HG03064 (cell line): ENCODE results near the gene LAMB2.

Source experiments
- ATAC-seq: cut with Tn5 transposase; IDR thresholded peaks from one replicate; pipeline ENCODE4 v1.9.1; 2021; ENCODE audit warnings: low read depth; ENCODE audit not compliant: unreplicated experiment

LAMB2 gene

DNA sequence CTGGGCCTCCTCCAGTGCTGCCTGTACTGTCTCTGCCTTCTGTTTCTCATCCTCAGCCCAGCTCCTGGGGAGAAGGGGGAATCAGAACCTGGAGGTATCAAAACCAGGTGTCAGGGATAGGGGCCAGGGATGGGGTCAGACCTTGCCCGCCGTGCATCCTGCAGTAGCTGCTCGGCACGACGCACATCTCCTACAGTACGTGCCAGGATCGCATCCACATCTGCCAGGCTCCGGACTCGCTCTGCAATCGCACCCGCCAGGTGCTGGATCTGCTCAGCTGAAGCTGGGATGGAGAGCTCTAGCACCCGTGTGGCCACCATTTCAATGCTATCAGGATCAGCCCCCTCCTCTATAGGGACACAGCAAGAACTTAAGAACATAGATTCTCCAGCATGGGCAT, 10.8 kb downstream of the LAMB2 start:
- ATAC-seq = no peak

DNA sequence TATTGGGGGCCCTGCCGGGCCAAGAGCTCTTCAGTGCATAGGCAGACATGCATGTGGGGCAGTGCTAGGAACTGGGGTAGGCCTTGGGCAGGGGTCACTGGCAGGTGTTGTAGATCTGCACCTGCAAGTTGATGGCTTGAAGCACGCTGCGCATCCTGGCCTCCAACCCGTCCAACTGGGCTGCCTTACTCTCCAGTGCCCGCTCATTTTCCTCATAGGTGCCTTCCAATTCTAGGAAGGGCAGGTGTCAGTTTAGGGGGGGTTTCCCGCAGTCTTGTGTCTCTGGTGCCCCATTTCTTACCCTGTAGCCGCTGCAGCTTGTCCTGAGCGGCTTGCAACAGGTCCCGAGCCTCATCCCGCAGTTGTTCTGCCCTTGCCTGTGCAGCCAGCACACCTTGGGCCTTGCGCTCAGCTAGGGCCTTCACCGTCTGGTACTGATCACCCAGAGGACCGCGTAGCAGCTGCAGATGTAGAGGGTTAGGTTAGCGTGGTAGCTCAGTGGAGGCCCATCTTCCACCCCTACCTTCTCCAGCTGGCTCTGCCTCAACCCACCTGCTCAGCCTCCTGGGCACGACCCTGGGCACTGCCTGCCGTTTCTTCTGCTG, 11.6 kb downstream of the LAMB2 start:
- ATAC-seq = no peak

DNA sequence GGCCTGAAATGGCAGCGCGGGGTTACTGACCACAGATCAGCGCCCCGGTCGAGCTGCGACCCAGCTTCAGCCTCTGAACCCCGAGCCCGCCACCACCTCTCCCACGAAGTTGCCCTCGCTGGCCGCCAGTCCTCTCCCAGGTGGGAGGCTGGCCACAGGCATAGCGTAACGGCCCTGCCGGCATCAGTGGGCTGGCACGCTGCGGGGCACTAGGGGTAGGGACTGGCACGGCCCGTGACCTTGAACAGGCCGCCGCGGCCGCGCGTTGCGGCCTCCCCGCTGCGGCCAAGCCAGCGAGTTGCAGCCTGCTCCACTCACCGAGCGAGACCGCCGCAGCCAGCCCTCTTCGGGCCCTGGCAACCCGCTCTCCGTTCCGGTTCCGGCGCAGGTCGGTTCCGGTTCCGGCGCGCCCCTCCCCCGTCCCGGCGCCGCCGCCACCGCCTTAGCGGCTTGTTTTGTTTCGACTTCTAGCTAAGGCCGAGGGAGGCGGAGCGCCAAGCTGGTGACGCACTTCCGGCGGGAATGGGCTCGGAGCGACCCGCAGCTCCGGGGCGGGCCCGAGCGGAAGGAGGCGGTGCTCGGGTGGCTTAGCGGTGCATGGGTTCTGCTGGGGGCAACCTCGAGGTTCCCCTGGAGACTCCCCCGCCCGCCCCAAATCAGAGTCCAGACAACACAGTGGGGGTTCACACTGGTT, 12.3 kb downstream of the LAMB2 start, which contains the start of gene USP19:
Gene USP19 (minus strand): TSS at position 386 of the 694 bp plus-strand sequence. CDS start 1,678 bp downstream, outside the sequence.
- ATAC-seq = peak; percentile 72

DNA sequence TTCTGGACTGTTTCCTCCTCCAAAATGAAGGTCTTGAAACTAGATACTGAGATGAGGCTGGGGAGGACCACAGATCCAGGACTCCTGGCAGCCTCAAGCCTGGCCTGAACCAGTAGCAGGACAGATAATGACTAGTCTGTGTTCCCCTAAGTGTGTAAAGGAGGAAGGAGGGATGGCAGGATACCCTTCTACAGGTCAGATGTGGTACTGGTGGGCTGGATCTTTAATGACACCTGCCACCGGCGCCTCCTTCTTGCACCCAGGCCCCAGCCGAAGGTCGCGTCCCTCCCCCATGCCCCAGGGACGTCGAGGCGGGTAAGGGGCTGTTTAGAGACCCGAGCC, 12.8 kb downstream of the LAMB2 start:
- ATAC-seq = no peak

DNA sequence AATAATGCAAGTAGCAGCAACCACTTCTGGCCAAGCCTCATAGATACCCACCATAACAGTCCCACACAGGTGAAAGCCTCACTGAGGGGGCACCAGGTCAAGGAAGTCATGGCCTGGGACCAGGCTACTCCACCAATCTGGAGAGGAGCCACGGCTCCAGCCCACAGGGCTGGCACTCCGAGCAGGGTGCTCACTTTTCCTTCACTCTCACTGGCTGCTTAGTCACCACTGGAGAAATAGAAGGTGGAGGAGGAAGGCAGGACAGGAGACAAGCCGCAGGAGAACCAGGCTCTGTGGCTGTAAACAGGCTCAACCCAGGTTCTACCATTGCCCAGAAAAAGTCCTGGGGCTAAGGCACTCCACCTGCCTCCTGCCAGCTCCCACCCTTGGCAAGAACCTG, 13.4 kb downstream of the LAMB2 start:
- ATAC-seq = no peak

DNA sequence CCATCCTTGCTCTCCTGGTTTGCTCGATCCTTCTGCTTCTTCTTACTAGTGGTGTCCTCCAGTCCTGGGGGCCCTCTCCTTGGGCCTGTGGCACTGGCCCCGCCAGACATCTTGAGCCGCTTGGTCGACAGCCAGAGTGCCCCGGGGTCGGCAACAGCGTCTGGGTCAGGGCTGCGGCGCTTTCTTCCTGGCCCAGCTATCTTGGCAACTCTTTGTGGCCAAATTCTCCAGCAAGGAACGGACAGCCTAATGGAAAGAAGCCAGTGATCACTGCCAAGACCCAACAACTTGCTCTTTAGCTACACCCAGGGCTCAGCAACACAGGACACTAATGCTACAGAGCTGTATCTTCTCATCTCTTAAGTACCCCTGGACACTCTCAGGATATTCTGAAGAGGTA, 13.8 kb downstream of the LAMB2 start:
- no peak for ATAC-seq

DNA sequence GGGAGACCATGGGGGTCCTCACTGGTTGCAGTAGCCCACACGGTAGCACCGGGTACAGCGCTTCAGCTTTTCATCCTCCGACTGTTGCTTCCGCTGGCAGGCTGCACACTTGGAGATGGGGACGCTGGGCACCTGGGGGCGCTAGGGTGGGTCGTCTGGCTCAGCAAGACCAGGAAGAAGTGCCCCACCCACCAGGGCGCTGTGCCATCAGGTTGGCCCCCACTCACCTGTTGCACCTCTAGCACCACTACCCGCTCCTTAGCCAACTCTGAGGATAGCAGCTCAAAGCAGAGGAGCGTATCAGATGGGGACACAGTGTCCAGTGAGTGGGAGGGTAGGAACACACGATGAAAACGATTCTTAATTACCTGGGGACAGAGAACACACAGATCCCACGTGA, 20.6 kb downstream of the LAMB2 start:
- ATAC-seq = no peak

DNA sequence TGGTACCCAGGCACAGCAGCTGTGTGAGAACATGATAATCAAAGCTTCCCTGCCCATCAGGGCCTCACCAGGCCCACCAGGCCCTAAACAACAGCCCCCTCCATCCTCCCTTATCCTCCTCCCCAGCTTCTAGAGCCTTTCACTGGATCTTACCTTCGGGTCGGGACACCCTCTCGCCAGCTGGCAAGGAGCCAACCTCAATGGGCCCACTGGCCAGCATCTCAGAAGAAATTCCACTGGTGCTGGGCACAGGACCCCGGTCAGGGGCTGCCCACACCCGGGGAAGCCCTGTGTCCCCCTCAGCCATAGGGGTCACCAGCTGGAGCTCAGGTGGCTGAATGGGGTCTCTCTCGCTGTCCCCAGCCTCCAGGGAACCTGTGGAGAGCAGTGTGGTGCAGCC, 21.5 kb downstream of the LAMB2 start:
- ATAC-seq = no peak

DNA sequence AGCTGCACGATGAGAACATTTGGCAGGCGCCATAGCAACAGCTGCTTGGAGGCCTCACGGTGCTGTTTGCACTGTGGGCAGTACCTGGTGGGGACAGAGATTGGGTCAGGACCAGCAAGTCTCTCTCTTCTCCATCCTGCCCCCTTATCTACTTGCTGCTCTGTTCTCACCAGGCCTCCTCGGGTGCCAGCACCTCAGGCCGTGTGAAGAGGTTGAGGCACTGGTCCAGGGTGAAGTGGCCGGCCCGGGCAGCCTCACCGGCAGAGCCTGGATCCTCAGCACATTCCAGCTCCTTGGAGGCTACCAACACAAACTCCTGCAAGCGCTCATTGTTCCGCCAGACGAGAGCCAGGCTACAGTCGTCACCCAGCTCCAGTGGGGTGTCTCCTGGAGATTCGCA, 22.1 kb downstream of the LAMB2 start:
- no peak for ATAC-seq

DNA sequence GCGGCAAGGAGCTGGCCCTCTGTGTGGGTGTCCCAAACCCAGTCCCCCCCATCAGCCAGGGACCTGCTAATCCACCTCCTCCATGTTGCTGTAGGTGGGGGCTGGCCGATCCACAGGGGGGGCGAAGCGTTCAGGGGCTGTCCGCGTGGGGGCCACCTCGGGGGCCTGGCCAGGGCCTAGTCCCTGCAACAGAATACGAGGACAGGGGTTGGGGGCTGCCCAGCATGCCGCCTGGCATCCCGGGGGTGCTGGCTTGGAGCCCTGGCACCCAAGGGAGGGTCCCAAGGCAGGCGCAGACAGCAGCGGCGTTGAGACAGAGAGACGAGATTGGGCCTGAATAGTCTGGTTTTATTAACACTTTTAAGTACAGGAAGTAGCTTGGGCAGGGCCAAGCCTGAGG, 24.5 kb downstream of the LAMB2 start:
- ATAC-seq = no peak

DNA sequence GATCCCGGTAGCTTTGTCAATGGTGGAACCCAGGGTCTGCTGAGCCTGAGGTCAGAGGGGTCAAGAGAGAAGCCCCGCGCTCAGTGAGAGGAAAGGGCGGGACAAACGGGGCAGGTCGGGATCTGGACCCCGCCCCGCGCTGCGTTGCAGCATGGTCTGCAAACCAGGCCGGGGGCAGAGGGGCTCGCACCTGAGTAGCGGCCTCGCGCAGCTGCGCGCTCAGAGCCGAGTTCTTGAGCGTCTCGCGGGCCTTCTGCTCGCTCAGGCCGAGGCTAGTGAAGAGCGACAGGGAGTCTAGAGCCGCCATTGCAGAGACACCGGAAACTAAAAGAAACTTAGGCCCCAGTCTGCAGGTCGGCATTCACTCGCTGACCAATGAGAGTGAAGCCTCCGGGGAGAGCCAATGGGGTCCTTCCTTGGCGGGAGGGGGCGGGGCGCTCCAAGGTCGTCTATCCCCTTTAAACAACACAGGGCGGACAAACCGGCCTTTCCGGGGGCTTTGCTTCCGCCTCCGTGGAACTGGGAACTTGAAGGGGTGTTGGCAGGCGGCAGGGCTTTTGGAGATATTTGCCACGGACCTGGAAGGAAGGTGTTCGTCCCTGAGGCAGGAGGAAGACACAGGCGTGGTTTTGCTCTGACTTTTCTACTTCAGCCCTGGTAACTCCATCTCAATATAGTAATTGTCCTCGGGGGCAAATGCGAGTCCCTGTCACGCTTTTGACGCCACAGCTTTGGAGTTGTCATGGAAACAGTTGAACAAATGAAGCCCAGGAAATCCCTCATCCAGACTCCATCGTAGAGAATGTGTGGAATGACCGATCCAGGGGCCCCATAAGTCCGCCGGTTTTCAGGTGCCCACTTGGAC, 28.2 kb downstream of the LAMB2 start, which contains the start of gene QARS1:
Gene QARS1 (minus strand): TSS at position 331 of the 865 bp plus-strand sequence. CDS start 24 bp downstream, at position 307.
- no peak for ATAC-seq

DNA sequence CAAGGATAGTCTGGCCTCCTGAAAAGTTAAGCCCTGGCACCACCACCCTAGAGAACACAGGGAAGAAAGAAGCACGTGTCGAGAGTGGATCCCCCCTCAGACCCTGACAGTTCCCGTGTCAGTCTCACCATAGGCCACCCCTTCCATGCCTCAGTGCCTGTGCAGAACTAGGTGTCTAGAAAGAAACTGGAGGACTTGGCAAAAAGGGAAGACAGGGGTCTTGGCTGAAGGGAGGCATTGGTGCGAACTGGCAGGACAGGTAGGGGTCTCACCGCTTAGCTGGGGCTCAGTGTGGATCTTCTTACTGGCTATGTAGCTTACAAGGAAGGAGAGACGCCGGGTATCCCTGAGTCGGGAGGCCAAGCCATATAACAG, 28.8 kb downstream of the LAMB2 start:
- ATAC-seq = no peak

DNA sequence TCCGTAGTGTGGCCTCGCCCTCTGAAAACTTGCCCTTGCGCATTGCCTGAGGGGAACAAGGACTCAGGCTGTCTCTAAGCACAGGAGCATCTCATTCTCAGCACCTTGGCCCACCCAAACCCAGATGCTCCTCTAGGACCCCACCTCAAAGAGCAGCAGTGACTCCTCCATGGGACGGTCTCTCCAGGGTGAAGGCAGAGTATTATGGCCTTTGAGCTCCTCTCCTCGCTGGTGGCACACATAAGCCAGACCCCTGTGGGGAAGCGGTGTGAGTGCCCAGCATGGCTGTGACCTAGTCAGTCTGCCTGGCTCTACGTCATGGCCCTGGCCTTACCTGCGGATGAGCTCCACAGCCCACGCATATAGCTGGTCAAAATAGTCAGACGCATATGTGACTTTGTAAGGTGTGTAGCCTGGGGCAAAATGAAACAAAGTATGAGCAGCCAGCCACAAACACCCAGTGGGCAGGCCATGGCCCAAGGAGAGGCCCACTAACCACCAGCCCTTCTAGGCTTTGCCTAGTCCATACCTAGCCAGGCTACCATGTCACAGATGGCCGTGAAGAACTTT, 32.7 kb downstream of the LAMB2 start:
- ATAC-seq = no peak

DNA sequence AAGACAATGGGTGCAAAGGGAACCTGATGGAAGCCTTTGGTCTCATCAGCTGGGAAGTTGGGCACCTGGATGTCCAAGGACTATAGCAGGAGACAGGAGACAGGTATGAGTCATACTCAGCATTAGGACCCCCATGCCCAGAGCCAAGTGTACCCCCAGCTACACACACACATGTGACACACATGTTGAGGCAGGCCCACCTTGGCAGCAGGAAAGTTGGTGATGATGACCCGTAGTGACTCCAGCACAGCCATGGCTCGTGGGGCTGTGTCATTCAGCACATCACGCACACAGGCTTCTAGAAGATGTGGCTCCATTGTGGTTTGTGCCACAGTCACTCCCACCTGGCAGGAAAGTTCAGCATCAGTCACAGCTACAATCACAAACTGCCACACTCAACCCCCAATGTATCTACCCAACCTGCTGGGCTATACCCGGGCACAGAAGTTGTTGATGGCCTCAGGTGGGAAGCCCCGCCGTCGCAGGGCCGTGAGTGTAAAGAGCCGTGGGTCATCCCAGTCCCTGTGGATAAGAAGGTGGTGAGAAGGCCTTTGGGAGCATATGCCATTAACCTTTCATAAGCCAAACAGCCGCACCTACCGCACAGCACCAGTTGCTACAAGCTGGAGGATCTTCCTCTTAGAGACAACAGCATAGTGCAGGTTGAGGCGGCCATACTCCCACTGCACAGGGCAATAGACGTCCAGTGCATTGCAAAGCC, 33.8 kb downstream of the LAMB2 start:
- ATAC-seq = no peak

DNA sequence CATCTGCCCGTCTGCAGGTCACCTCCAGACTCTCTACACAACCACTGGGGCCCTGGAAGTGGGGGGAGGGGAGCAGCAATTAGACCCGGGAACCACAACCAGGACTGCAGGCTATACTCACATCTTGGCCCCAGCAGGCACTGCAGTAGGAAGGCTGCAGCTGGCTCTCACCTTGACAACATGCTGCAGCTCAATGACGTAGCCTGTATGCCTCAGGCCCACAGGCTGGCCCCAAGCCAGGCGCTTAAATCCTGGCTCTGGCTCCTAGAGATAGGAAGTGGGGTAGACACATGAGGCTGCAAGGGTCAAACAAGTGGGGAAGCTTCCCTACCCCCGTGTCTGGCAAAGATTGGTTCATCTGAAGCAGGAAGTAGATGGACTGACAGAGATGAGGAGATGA, 34.4 kb downstream of the LAMB2 start:
- ATAC-seq = no peak

DNA sequence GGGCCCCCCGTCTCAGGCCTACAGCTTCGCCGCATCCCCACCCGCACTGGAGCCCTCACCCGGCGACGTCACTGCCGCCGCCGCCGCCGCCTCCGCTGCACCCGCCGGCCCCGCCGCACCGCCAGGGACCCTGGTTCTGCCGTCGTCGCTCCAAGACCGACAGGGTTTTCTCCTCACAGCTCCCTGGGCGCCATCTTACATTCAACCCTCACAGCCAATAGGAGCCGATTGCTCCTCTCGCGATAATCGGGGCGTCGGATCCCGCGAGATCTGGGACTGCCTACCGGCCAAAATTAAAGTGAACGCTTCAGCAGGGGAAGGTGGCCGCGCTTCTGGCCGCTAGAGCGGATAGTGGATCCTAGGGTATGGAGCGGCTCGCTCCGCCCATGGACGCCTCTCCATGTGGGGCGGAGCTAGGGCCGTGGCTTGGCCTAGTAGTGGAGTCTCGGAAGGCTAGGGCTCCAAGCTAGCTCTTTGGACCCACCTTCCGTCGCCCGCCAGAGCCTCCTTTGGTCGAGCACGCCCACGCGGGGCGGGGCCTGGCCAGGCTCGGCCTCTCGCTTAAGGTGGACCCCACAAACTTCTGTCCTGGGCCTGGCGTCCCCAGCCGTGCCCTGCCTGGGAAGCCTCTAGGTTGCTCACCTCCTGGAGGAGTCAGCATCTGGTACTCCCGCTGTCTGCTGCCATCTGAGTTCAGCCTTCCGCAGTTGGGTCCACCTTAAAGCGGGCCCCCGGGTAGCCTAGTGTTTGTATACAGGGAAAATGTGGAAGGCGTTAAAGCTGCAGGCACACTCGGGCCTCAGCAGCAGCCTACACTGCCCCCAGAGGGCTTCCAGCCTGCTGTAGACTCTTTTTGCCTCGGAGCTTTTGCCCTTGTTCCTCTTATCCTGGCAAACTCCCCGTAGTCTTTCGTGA, 38.7 kb downstream of the LAMB2 start, which contains the start of gene QRICH1:
Gene QRICH1 (minus strand): TSS at position 219 of the 915 bp plus-strand sequence. CDS start 17,054 bp downstream, outside the sequence.
- peak; percentile 76 for ATAC-seq

DNA sequence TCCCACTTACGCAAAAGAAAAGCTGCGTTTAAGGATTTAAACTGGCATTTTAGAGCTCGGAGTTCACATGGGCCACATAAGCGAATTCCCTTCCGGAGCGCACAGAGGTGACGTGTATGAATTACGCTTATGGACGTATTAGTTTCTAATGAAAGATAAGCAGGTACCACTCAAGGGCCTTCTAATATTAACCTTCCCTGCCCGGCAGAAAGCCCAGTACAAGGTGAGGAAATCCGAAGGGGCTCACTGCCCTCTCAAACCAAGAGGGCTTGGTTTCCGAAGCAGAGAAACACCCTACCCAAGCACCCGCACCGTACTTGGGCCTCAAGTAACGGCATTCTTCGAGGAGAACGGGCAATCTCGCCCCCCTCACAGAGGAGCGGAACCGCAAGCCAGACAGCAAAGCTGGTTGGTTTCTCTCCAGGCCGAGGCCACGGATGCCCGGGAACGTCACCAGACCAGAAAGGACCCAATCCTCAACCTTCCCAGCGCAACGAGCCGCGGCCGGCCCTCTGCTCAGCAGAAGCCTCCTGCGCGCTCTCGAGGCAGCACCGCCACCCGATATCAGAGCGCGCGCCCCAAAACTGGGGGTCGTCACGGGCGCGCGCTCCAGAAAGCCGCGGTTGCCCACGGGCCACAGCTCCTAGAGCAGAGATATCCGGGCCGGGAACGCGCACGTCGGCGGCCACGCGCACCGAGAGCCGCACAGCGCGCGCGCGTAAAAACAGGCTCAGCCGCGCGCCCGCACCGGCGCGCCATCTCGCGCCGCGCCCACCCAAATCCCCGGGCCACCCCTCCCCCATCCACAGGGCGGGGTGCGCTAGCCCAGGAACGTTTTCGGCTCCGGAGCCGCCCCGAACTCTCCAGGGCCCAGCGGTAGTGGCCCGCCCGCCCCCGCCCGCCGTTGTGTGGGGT, 39.7 kb downstream of the LAMB2 start:
- ATAC-seq = peak; percentile 21

DNA sequence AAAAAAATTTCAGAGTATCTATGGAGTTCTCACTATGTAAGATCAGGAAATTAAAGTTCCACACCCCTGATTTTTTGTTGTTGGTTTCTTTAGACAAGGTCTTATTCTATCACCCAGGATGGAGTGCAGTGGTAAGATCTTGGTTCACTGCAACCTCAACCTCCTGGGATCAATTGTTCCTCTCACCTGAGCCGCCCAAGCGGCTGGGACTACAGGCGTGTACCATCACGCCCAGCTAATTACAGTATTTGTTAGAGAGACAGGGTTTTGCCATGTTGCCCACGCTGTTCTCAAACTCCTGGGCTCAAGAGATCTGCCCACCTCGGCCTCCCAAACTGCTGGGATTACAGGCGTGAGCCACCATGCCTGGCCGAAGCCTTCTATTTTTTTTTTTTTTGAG, 51.4 kb downstream of the LAMB2 start:
- no peak for ATAC-seq
